Measurements from ENCODE around the gene ING5. TPM values are rescaled to one million over a fixed set of nuclear protein-coding genes. Genes with fewer than 3 reads are reported as not detected.

ING5 gene
- total RNA-seq, 1 experiment from 2014 or later, result 39.8 TPM

- no peaks in the 10 kb centered on the region for H3K9me3 ChIP-seq (ENCODE audit: control insufficient read depth, insufficient read depth, low read depth, low read length)
- intact Hi-C loops (cut with micrococcal nuclease; ENCODE audit: unreplicated experiment) (no loop called here), in situ Hi-C loops (cut with HindIII; ENCODE audit: low pct_unique_long_range_greater_than_20kb, low sequenced_read_pairs) (no loop called here)
- no peak overlapping the region for H3K4me3 ChIP-seq (ENCODE audit: low read depth in 2 of 2, low read length in 2 of 2)
- H3K4me1 ChIP-seq (ENCODE audit: control insufficient read depth, insufficient read depth, low read length), result no peaks in the 10 kb centered on the region
- TF ChIP-seq REST (IDR thresholded peaks at IDR 0.05; ENCODE audit: insufficient read depth in 1 of 2, low read depth in 2 of 2, low read length in 1 of 2), result no peak
- no peak for TF ChIP-seq POLR2AphosphoS5 (IDR thresholded peaks at IDR 0.05; ENCODE audit: low read depth, low read length)
- no TSS peak for BruUV-seq (replicated peaks)
- H3K36me3 ChIP-seq (ENCODE audit: control insufficient read depth, insufficient read depth, low read length), result no peaks in the 10 kb centered on the region
- no peaks in the 10 kb centered on the region for H3K27me3 ChIP-seq (ENCODE audit: control insufficient read depth, insufficient read depth, low read length)
- no peak overlapping the region for H3K27ac ChIP-seq (ENCODE audit: low read length)
- CTCF ChIA-PET, result no interaction called here
- POLR2A ChIA-PET, result no interaction called here
- ATAC-seq (peak; percentile 47), DNase-seq (ENCODE audit: low read depth, low spot score) (no peak)
Measured at GRCh38 chr2:241720099-241720498, 18.3 kb downstream of the ING5 start.

- CTCF ChIA-PET, result no interaction called here
Measured at GRCh38 chr2:241720560-241720959, 18.7 kb downstream of the ING5 start.

More at GRCh38 chr2:241720560-241720959, 18.7 kb downstream of the ING5 start:
- H3K4me3 ChIP-seq (ENCODE audit: low read depth in 2 of 2, low read length in 2 of 2), result no peak overlapping the region
- H3K4me1 ChIP-seq (ENCODE audit: control insufficient read depth, insufficient read depth, low read length), result no peaks in the 10 kb centered on the region
- TF ChIP-seq TCF7L2 (IDR thresholded peaks at IDR 0.05; ENCODE audit: low read depth, low read length), result no peak
- no peak for TF ChIP-seq REST (IDR thresholded peaks at IDR 0.05; ENCODE audit: insufficient read depth in 1 of 2, low read depth in 2 of 2, low read length in 1 of 2)
- no peak for TF ChIP-seq CTCF (IDR thresholded peaks at IDR 0.05)
- no peak for TF ChIP-seq SIN3A (IDR thresholded peaks at IDR 0.05; ENCODE audit: borderline replicate concordance, insufficient read depth, low read depth, low read length)
- TF ChIP-seq POLR2AphosphoS5 (IDR thresholded peaks at IDR 0.05; ENCODE audit: low read depth, low read length), result no peak
- no peaks in the 10 kb centered on the region for H3K9me3 ChIP-seq (ENCODE audit: control insufficient read depth, insufficient read depth, low read depth, low read length)
- POLR2A ChIA-PET, result no interaction called here
- no peak for ATAC-seq
- BruUV-seq (replicated peaks), result no TSS peak
- no peaks in the 10 kb centered on the region for H3K36me3 ChIP-seq (ENCODE audit: control insufficient read depth, insufficient read depth, low read length)
- no peaks in the 10 kb centered on the region for H3K27me3 ChIP-seq (ENCODE audit: control insufficient read depth, insufficient read depth, low read length)
- DNase-seq (ENCODE audit: low read depth, low spot score), result no peak
- intact Hi-C loops (cut with micrococcal nuclease; ENCODE audit: unreplicated experiment), result no loop called here
- H3K27ac ChIP-seq (ENCODE audit: low read length), result no peak overlapping the region
- in situ Hi-C loops (cut with HindIII; ENCODE audit: low pct_unique_long_range_greater_than_20kb, low sequenced_read_pairs), result no loop called here

All from Panc1 (cell line).